ENCODE data around the gene ZNF37A. TPM values are rescaled to one million over a fixed set of nuclear protein-coding genes. Genes with fewer than 3 reads are reported as not detected.
"Not testable (repeated sequence)": the region's sequence is repeated elsewhere in the genome, so short reads cannot be mapped to it uniquely, and the experiment has no call there.

Gene ZNF37A
- 11.5 and 13.6 TPM in 2 replicates for total RNA-seq (2014; rRNA removed; shearing (Covaris generic))
- polyA plus RNA-seq (2015; cell fraction: cytosol; rRNA removed): 8.9 and 20.3 TPM in 2 replicates
- polyA plus RNA-seq (2015; cell fraction: nucleus; rRNA removed): 28.2 and 37.2 TPM in 2 replicates

GRCh38 chr10:38094158-38094926 lies at the start of gene ZNF37A:
TSS of gene ZNF37A (plus strand) at chr10:38094337. CDS start at chr10:38096618, 2,281 bp downstream.
- DNase-seq (ENCODE audit: low read depth): peak; percentile 93

- DNase-seq (ENCODE audit: low read depth): no peak
These were observed 49.0 kb upstream of the ZNF37A start for GRCh38 chr10:38045129-38045528.

GRCh38 chr10:38047666-38048065 lies 46.5 kb upstream of the ZNF37A start:
- peak; percentile 18 for DNase-seq (ENCODE audit: low read depth)

- DNase-seq (ENCODE audit: low read depth): no peak
These were observed 43.9 kb upstream of the ZNF37A start for GRCh38 chr10:38050212-38050611.

GRCh38 chr10:38054361-38054797 lies 39.8 kb upstream of the ZNF37A start:
- DNase-seq (ENCODE audit: low read depth): no peak

- not testable (repeated sequence) for DNase-seq (ENCODE audit: low read depth)
These were observed 38.8 kb upstream of the ZNF37A start for GRCh38 chr10:38055274-38055894.

- DNase-seq (ENCODE audit: low read depth): peak; percentile 88
These were observed 24.5 kb upstream of the ZNF37A start for GRCh38 chr10:38069663-38070062.

- DNase-seq (ENCODE audit: low read depth): no peak
These were observed 23.6 kb upstream of the ZNF37A start for GRCh38 chr10:38070501-38070900.

GRCh38 chr10:38072552-38072951 lies 21.6 kb upstream of the ZNF37A start:
- no peak for DNase-seq (ENCODE audit: low read depth)

- DNase-seq (ENCODE audit: low read depth): no peak
These were observed 17.4 kb upstream of the ZNF37A start for GRCh38 chr10:38076687-38077086.

GRCh38 chr10:38093318-38093717 lies 819 bp upstream of the ZNF37A start:
- not testable (repeated sequence) for DNase-seq (ENCODE audit: low read depth)

GRCh38 chr10:38093816-38094157 lies 350 bp upstream of the ZNF37A start:
- no peak for DNase-seq (ENCODE audit: low read depth)

- no peak for DNase-seq (ENCODE audit: low read depth)
These were observed 914 bp downstream of the ZNF37A start for GRCh38 chr10:38094927-38095574.

GRCh38 chr10:38102880-38103279 lies 8.7 kb downstream of the ZNF37A start:
- no peak for DNase-seq (ENCODE audit: low read depth)

GRCh38 chr10:38103756-38104155 lies 9.6 kb downstream of the ZNF37A start:
- no peak for DNase-seq (ENCODE audit: low read depth)

GRCh38 chr10:38112159-38112558 lies 18.0 kb downstream of the ZNF37A start:
- DNase-seq (ENCODE audit: low read depth): no peak

GRCh38 chr10:38118072-38118807 lies 24.1 kb downstream of the ZNF37A start:
- DNase-seq (ENCODE audit: low read depth): peak; percentile 10

- no peak for DNase-seq (ENCODE audit: low read depth)
These were observed 24.9 kb downstream of the ZNF37A start for GRCh38 chr10:38119038-38119437.

- DNase-seq (ENCODE audit: low read depth): no peak
These were observed 33.7 kb downstream of the ZNF37A start for GRCh38 chr10:38127812-38128211.

GRCh38 chr10:38143587-38143986 lies 49.5 kb downstream of the ZNF37A start:
- peak; percentile 29 for DNase-seq (ENCODE audit: low read depth)

GRCh38 chr10:38146579-38147333 lies 52.6 kb downstream of the ZNF37A start:
- DNase-seq (ENCODE audit: low read depth): peak; percentile 24

Measured in HT1080 (cell line).